Measurements from ENCODE around the gene RUNDC1.
A peak's percentile ranks its signal among the peaks of the same experiment; 100 is the strongest.
"Not testable (repeated sequence)": the region's sequence is repeated elsewhere in the genome, so short reads cannot be mapped to it uniquely, and the experiment has no call there.

RUNDC1 gene

DNA sequence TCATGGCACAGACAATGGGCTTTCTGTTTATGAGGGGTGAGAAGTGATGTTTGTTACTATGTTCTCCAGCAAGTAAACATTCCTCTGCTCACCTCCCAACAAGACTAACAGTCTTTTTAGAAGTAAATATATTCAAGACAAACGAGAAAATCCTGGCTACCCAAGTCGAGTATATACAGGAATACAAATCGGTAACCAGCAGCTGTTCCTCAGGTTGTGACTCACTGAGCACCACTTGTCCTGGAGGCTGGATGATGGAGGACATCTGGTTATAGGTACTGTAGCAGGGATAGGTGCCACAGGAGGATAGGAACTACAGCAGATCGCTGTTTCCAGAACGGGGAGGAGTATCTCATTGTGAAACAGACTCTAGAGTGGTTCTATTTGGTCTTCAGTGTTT, 12.5 kb downstream of the RUNDC1 start:
- DNase-seq, result no peak

DNA sequence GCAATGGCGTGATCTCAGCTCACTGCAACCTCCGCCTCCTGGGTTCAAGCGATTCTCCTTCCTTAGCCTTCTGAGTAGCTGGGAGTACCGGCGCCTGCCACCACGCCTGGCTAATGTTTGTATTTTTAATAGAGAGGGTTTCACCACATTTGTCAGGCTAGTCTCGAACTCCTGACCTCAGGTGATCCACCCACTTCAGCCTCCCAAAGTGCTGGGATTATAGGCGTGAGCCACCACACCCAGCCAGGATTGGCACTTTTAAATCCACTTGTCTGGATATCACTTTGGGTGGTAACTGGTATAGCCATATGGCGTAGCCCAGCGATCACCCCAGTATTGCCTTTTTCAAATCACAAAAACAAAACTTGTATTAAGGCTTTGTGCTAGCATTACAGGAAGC, 13.5 kb downstream of the RUNDC1 start:
- DNase-seq, result not testable (repeated sequence)

DNA sequence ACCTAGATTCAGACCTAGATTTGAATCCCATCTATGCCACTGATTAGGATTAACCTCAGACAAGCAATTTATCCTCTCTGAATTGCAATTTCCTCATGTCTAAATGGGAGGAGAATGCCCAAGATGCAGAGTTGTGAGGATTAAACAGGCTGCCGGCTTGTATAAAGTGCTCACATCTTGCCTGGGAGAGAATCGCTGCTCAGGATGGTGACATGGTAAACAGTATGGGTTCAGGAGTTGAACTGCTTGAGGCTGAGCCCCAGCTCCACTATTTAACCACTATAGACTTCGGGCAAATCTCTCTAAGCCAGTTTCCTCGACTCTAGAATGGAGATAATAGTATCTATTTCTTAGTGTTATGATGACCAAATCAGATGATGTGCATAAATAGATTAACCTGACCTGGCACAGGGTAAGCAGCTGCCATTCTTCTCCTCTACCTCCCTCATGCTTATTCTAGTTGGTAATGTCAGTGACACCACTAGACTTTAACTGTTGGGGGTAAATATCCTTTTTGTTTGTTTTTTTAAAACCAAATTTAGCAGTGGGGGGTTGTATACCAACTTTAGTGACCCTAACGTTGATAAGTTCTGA, 17.1 kb downstream of the RUNDC1 start:
- no peak for DNase-seq

DNA sequence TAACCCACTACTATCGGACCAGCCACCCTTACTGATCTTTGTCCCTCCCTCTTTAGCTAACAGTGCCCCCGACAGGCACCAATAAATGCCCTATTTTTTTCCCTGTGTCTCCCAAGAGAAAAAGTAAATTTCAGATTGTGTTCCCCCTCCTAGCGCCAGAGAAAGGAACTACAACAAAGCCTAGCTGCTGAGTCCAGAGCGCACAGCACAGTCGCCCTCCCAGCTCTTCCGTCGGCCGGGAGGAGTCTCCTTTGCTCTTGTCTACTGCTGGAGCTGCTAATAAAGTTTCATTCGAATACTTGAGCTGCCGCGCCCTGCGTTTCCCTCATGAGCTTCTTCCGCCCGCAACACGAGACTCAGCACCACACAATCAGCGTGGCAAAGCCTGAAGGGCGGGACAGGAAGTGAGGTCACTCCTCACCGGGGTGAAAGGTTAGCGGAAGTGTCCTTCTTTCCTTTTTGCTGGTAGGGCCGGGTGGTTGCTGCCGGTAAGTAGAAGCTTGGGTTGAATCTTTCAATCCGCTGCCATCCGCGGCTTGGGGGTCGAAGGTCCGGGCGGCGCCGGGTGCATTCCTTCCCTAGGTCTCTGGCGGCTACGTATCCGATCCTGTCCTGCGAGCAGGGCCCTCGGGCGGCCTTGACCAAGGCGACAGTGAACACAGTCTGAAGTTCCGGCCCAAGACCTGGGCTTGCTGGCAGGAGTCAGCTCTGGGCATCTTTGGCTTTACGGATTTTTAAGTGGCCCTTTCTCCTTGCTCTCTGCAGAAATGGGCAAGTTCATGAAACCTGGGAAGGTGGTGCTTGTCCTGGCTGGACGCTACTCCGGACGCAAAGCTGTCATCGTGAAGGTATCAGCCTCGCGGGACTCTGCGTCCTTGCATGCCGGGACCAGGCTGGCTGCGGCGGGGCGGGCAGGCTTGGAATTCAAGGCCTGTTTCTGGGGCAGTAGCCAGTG, 17.9 kb downstream of the RUNDC1 start, which contains the start of gene RPL27:
TSS of gene RPL27 (plus strand) at position 436 of the 955 bp plus-strand sequence. CDS start at position 768, 332 bp downstream.
- peak; percentile 99 for DNase-seq

DNA sequence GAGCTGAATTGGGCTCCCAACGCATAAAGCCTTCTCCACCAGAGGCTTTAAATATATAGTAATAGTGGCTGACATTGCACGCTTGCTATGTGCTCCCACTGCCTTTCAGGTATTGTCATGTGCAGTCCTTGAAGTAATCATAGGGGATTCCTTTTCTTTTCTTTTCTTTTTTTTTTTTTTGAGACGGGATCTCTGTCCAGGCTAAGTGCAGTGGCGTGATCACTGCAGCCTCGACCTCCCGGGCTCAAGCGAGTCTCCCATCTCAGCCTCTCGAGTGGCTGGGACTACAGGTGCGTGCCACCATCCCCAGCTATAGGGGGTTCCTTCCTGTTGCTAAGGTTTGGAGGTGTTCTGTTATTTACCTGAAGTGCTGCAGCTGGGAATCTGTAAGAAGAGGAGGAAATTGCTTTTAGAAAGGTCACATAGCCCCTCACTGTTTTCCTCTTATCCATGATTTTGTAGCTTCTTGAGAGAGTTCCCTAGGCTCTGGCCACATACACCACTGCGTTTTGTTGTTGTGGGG, 18.7 kb downstream of the RUNDC1 start:
- no peak for DNase-seq

DNA sequence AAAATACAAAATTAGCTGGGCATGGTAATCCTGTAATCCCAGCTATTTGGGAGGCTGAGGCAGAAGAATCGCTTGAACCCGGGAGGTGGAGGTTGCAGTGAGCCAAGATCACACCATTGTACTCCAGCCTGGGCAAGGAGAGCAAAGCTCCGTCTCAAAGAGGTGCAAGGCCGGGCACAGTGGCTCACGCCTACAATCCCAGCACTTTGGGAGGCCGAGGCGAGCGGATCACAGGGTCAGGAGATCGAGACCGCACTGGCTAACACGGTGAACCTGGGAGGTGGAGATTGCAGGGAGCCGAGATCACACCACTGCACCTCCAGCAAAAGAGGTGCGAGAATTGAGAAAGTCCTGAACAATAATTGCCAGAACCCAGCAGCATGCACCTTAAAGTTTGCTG, 20.5 kb downstream of the RUNDC1 start:
- not testable (repeated sequence) for DNase-seq

DNA sequence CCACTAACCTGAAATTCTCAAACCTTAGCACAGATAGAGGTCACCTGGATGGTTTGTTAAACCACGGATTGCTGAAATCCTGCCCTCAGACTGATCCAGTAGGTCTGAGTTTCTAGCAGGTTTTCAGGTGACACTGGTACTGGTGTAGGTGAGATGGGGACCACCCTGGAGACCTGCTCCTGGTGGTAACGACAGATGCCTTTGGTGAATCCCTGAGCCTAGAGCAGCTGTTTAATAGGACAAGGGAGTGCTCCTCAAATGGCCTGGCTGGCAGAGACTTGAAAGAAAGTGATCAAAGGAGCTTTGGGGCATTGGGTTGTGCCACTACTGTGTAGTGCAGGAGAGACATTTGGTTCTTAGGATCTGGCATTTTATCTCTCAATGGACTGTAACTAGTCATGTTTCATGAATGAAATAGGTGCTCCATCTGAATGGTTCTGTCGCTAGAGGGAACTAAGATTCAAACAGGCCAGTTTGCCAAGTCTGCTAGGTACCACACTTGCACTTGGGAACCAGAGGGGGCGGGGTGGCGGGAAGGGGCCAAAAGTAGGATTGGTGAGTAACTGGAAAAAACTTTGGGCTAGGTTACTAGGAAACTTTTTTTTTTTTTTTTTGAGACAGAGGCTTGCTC, 23.3 kb downstream of the RUNDC1 start:
- no peak for DNase-seq

DNA sequence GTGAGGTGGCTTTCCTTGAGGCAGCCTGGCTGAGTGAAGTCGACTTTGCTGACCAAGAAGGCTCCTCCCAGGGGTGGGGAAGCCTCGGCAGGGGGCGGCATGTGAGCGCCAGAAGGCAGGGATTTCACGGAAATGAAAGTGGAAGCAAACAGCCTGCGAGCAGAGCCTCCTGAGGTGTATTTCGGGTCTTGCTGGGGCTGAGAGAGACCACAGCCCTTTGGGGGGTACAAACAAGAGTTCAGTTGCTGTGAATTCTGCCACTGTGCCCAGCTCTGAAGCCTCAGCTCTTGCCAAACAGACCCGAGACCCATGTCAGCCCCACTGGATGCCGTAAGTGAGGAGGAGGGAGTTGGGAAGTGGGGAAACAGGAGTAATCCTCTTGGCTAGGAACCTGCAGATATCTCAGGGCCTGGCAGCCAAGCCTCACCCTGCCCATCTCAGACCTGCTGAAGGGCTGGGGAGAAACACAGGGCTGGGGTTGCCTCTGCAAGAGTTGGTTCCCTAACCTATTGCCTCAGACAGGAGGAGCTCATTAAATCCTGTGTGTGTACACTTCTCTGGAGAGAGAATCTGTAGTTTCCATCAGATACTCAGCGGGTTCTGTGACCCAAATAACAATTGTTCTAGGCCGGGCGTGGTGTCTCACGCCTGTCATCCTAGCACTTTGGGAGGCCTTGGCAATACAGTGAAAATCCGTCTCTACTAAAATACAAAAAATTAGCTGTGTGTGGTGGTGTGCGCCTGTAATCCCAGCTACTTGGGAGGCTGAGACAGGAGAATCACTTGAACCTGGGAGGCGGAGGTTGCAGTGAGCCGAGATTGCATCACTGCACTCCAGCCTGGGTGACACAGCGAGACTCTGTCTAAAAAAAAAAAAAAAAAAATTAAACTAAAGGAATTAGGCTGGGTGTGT, 26.5 kb downstream of the RUNDC1 start, which contains the start of gene IFI35:
TSS of gene IFI35 (plus strand) at position 146 of the 913 bp plus-strand sequence. CDS start at position 310, 164 bp downstream.
- DNase-seq, result peak; percentile 30

DNA sequence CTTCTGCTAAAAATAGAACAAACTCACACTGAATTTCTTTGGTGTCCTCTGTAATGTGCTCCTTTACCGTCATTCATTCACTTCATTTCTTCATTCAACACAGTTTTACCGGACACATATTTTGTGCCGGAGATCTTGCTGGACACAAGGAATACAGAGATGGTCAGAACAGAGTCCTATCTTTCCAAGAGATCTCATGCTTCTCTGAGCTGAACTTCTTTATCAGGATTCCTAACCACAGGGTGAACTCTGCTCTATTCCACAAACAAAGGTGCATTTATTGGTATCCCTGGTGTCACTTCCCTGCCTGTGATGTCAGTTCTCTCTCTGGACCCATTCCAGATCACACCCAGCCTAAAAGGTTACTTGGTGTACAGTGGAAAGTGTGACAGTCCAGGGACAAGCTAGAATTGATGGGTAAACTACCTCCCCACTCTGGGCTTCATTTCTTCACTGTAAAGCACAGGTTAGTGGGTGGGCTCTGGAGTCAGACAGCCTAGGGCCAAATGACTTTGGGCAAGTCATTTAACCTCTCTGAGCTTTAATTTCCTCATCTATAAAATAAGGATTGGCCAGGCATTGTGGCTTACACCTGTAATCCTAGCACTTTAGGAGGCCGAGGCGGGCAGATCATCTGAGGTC, 30.4 kb downstream of the RUNDC1 start:
- DNase-seq, result no peak

DNA sequence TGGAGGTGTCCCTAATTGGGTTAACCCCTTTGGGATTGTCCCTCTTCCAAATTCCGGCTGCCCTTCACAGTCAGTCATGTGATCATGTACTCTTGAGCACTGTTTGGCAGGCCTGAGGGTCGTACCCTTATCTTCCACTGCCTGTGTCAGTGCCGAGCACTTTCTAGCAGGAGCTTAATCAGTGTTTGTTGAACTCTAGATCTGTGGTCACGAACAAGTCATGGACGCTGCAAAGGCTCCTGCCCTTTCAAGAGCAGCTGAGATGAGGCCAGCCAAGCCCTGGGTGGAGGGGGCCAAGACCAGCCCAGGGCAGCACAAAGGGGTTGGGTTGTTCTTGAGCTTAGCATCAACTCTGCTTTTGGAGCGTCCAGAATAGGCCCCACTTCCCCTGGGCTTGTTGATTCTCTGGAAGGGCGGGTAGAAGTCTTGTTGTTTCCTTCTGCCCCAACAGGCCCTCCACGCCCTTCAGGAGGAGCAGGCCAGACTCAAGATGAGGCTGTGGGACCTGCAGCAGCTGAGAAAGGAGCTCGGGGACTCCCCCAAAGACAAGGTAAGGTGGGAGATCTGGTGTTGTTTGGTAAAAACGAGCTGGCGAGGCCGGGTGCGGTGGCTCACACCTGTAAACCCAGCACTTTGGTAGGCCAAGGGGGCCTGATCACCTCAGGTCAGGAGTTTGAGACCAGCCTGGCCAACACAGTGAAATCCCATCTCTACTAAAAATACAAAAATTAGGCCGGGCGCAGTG, 31.5 kb downstream of the RUNDC1 start:
- DNase-seq, result no peak

DNA sequence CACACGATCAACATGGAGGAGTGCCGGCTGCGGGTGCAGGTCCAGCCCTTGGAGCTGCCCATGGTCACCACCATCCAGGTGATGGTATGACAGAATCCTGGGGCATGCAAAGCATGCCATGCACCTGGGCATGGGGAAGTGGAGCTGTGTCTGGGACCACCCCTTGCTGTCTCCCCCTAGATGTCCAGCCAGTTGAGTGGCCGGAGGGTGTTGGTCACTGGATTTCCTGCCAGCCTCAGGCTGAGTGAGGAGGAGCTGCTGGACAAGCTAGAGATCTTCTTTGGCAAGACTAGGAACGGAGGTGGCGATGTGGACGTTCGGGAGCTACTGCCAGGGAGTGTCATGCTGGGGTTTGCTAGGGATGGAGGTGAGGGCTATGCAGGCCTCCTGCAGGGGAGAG, 32.9 kb downstream of the RUNDC1 start:
- DNase-seq, result no peak

DNA sequence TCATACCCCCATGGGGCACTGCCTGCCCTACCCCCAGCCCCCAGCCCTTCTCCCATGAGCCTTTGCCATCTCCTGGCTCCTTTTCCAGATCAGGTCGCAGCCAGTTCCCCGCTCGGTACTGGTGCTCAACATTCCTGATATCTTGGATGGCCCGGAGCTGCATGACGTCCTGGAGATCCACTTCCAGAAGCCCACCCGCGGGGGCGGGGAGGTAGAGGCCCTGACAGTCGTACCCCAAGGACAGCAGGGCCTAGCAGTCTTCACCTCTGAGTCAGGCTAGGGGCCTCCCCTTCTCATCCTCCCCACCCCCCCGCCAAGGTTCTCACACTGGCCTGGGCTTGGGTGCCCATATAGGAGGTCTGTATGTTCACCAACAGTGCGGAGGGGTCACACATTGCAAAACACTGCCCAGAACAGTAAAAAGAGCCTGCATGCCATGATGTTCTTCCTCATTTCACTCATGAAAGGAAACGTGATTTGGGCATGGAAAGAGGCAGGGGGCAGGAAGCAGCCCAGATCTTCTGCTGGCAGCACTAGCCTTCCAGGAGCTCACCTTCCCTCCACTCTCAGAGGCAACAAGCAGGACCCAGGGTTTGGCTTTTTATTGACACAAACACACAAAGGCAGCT, 33.8 kb downstream of the RUNDC1 start:
- DNase-seq, result no peak

DNA sequence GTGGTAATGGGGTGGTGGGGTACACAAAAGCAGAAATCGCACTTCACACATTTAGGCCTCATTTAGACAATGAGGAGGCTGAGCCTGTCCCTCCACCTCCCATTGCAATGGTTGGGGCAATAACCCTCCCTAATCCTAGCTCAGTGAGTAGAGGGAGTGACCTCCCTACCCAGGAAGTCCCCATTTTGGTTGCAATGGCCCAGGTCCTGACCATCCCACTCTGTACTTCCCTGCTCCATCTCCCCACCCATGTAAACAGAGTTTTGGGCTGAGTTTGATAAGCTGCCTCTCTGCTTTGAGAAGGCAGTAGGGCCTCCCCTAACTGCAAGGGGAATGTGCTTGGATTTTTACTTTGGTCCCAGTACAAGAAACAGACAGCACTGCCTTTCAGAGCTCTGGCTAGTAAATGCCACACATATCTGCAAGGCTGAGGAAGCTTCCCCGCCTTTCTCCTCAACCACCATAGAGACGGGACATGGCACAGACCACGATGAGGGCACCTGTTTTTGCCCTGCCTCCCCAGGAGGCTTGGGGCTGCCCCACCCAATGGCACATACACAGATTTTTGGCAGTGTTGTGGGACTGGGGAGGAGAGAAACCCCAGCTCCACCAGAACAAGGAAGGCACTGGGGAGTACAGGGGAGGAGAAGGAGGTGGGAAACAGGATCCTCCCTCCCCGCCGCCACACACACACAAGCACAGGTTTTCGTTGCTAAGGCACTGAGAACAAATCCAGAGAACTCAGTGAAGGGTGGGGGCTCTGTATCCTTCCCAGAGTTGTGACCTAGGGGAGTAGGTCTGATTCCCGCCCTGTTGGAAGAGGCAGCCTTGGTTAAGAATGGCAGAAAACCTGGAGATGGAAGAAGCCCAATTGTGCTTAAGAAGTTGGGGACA, 34.5 kb downstream of the RUNDC1 start:
- no peak for DNase-seq

DNA sequence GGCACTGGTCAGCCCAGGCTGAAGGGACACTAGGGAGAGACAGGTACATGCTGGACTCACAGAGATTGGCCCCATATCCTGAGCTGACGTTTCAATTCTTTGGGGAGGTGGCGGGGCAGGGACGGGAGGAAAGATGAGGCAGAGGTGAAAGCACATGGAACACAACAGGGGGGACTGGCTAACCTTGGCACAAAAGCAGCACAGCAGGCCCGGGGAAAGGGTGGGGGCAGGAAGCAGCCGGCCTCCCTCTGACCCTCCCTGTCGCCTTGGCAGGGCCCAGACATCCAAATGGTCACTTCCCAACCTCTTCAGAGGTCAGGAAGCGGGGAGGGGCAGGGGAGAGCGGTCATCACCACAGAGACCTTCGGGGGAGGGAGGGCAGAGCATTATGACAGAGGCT, 35.2 kb downstream of the RUNDC1 start:
- no peak for DNase-seq

DNA sequence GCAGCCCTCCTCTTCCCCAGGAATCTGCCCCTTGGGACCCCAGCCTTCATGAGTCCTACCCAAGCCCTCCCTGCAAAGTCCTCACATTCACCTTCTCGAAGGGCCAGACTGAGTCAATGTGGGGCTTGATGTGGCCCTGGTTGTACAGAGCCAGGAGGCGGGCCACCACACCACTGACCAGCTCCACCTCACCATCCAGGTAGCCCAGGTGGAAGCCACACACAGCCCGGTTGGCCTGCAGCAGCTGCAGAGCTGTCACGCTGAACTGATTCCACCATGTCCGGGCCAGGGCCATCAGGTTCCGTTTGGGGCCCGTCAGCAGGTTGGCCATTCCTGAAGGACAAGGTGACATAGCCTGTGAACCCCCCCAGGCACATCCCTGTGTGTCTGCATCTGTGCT, 35.9 kb downstream of the RUNDC1 start:
- DNase-seq, result no peak

DNA sequence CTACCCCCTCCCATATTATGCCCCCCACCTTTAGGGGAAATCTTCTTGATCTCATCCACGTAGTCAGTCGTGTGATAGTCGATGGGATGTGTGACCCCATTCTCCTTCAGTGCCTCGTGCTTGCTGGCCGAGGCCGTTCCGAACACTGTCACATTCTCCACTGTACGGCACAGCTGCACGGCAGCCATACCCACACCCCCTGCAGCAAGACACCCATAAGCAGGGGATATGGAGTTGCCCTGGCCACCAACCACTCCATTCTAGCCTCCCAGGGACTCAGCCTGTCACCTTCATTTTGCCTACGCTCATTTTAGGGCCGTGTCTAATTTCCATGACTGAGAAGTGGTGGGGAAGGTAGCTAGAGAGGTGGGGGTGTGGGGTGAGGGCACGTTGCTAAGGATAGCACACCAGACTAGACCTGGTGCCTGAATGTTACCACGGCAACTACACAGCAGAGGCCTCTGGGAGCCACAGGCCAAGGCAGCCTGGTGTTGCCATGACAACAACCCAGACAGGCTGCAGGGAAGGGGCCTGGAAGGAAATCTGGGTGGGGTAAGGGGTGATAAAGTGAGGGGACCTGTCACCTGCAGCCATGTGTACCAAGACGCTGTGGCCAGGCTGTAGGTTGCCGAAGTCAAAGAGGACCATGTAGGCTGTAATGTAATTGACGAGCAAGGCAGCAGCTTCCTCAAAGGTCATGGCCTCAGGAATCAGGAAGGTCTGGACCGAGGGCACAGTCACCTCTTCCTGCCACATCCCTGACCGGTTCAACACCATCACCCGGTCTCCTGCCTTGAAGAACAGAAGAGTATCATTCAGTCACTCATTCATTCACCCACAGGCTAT, 37.9 kb downstream of the RUNDC1 start:
- DNase-seq, result no peak

DNA sequence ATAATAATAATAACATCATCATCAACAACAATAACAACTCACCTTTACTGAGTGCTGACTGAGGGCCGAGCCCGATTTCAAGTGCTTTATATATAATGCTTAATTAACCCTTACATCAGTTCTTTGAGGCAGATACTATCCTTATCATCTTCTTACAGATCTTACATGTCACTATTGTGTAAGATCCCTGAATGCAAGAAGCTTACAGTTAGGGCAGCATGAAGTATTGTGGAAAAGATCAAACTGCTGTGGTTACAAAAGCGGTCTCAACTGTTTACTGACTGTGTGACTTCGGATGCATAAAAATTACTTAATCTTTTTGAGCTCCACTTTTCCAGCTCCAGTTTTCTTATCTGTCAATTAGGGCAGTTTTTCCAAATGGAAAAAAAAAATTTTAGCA, 38.6 kb downstream of the RUNDC1 start:
- DNase-seq, result no peak

DNA sequence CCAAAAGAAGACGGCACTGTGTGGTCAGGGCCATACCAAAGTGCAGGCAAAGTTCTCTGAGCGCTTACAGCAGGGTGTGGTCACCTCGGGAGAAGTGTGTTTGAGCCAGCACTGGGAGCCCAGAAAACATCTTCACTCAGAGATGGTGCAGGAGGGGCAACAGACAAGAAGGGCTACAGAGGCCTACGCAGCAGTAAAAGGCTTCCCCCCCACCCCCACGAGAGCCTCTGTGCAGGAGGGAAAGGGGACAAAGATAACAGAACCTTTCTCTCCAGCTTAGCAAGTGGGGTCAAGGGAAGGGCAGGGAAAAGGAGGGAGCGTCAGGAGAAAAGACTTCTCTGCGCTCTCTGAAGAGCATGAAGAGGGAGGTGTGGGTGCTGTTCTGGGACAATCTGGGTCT, 39.1 kb downstream of the RUNDC1 start:
- DNase-seq, result no peak
